T-helper 17 cell (primary cell): ENCODE data around the gene B2M. TPM values are rescaled to one million over a fixed set of nuclear protein-coding genes. Genes with fewer than 3 reads are reported as not detected.
A peak's percentile ranks its signal among the peaks of the same experiment; 100 is the strongest.
"Not testable (repeated sequence)": the region's sequence is repeated elsewhere in the genome, so short reads cannot be mapped to it uniquely, and the experiment has no call there.

ENCODE experiments used
- ATAC-seq: fragments of 150-1000 bp; cut with Tn5 transposase; 2 replicates; pipeline ENCODE4 v1.10.0; 2021; ENCODE audit warnings: mild to moderate bottlenecking, moderate library complexity
- DNase-seq, 3 donors: peaks; one replicate each; pipeline versions ENCODE4 v3.0.0 to v3.0.0-alpha.2; 2020 to 2021
- H3K9me3 ChIP-seq: one replicate; pipeline ENCODE4 v1.7.0; 2013; ENCODE audit warnings: low read length, mild to moderate bottlenecking; ENCODE audit not compliant: control insufficient read depth, poor library complexity, severe bottlenecking
- H3K27ac Mint-ChIP-seq: one replicate; pipeline ENCODE4 v1.8.0; 2022; ENCODE audit warnings: mild to moderate bottlenecking, moderate library complexity, mixed read lengths
- H3K27me3 Mint-ChIP-seq: one replicate; pipeline ENCODE4 v1.8.0; 2022; ENCODE audit warnings: mixed read lengths
- H3K36me3 Mint-ChIP-seq: one replicate; pipeline ENCODE4 v1.8.0; 2022; ENCODE audit warnings: low read depth, mixed read lengths
- H3K4me1 Mint-ChIP-seq: one replicate; pipeline ENCODE4 v1.8.0; 2022; ENCODE audit warnings: mild to moderate bottlenecking, mixed read lengths
- H3K4me3 Mint-ChIP-seq: one replicate; pipeline ENCODE4 v1.8.0; 2022; ENCODE audit warnings: mild to moderate bottlenecking, moderate library complexity, mixed read lengths
- total RNA-seq, 4 donors: library from RNA in 2 of 4; stranded (reverse) in 2 of 4; gene quantifications; one replicate each; pipeline ENCODE4 v1.2.3 and lab custom pipeline; 2022 to 2026

Gene B2M
- total RNA-seq, 2 donors from 2014 or later: 6,241 to 6,591 TPM

GRCh38 chr15:44710236-44711095 is 851 bp upstream of the B2M start:
- Mint-ChIP-seq H3K27ac (peak overlapping the region; percentile 100), H3K36me3 (peaks cover 29% of the 10 kb centered on the region), H3K4me3 (peak overlapping the region; percentile 98), H3K4me1 (peaks cover 42% of the 10 kb centered on the region), H3K27me3 (no peaks in the 10 kb centered on the region)
- H3K9me3 ChIP-seq: no peaks in the 10 kb centered on the region
- DNase-seq (no peak), ATAC-seq (peak; percentile 35)

GRCh38 chr15:44711743-44712345 is 527 bp downstream of the B2M start:
- peak overlapping the region; percentile 100 for H3K27ac Mint-ChIP-seq
- H3K9me3 ChIP-seq: no peaks in the 10 kb centered on the region
- ATAC-seq (peak; percentile 13), DNase-seq (peak; percentile 43 to 53 (median 49))
- peak overlapping the region; percentile 98 for H3K4me3 Mint-ChIP-seq
- no peaks in the 10 kb centered on the region for H3K27me3 Mint-ChIP-seq
- peaks cover 32% of the 10 kb centered on the region for H3K36me3 Mint-ChIP-seq
- H3K4me1 Mint-ChIP-seq: peaks cover 56% of the 10 kb centered on the region

- no peaks in the 10 kb centered on the region for H3K27me3 Mint-ChIP-seq
- peak; percentile 22 to 40 (median 40) for DNase-seq
- H3K36me3 Mint-ChIP-seq: peaks cover 33% of the 10 kb centered on the region
- no peaks in the 10 kb centered on the region for H3K9me3 ChIP-seq
- peak; percentile 29 for ATAC-seq
- H3K4me3 Mint-ChIP-seq: peak overlapping the region; percentile 98
- peak overlapping the region; percentile 100 for H3K27ac Mint-ChIP-seq
- H3K4me1 Mint-ChIP-seq: peaks cover 61% of the 10 kb centered on the region
Observed at GRCh38 chr15:44712346-44713005, 1.2 kb downstream of the B2M start.

GRCh38 chr15:44713006-44713966 is 2.0 kb downstream of the B2M start:
- H3K4me1 Mint-ChIP-seq: peaks cover 65% of the 10 kb centered on the region
- no peaks in the 10 kb centered on the region for H3K27me3 Mint-ChIP-seq
- no peaks in the 10 kb centered on the region for H3K9me3 ChIP-seq
- ATAC-seq: no peak
- H3K4me3 Mint-ChIP-seq: peak overlapping the region; percentile 98
- peak overlapping the region; percentile 100 for H3K27ac Mint-ChIP-seq
- DNase-seq: no peak
- H3K36me3 Mint-ChIP-seq: peaks cover 35% of the 10 kb centered on the region

GRCh38 chr15:44715142-44715796 is 4.0 kb downstream of the B2M start:
- Mint-ChIP-seq H3K27ac (peak overlapping the region; percentile 100), H3K4me3 (peak overlapping the region; percentile 98), H3K4me1 (peaks cover 77% of the 10 kb centered on the region), H3K27me3 (no peaks in the 10 kb centered on the region), H3K36me3 (peaks cover 35% of the 10 kb centered on the region)
- H3K9me3 ChIP-seq: no peaks in the 10 kb centered on the region
- ATAC-seq: no peak
- DNase-seq: no peak

- peaks cover 75% of the 10 kb centered on the region for H3K4me1 Mint-ChIP-seq
- H3K36me3 Mint-ChIP-seq: peaks cover 35% of the 10 kb centered on the region
- DNase-seq: no peak
- no peaks in the 10 kb centered on the region for H3K27me3 Mint-ChIP-seq
- peak overlapping the region; percentile 98 for H3K4me3 Mint-ChIP-seq
- H3K27ac Mint-ChIP-seq: peak overlapping the region; percentile 100
- H3K9me3 ChIP-seq: no peaks in the 10 kb centered on the region
- no peak for ATAC-seq
Observed at GRCh38 chr15:44715797-44716334, 4.5 kb downstream of the B2M start.

GRCh38 chr15:44716983-44717602 is 5.8 kb downstream of the B2M start:
- DNase-seq (no peak), ATAC-seq (no peak)
- H3K9me3 ChIP-seq: no peaks in the 10 kb centered on the region
- Mint-ChIP-seq H3K4me3 (peak overlapping the region; percentile 98), H3K27ac (peak overlapping the region; percentile 100), H3K27me3 (no peaks in the 10 kb centered on the region), H3K4me1 (peaks cover 76% of the 10 kb centered on the region), H3K36me3 (peaks cover 29% of the 10 kb centered on the region)

GRCh38 chr15:44718180-44718926 is 7.0 kb downstream of the B2M start:
- Mint-ChIP-seq H3K4me3 (peak overlapping the region; percentile 98), H3K4me1 (peaks cover 67% of the 10 kb centered on the region), H3K27ac (peak overlapping the region; percentile 100), H3K27me3 (no peaks in the 10 kb centered on the region), H3K36me3 (peaks cover 20% of the 10 kb centered on the region)
- H3K9me3 ChIP-seq: no peaks in the 10 kb centered on the region
- no peak for DNase-seq
- ATAC-seq: no peak

- H3K4me3 Mint-ChIP-seq: peak overlapping the region; percentile 98
- no peaks in the 10 kb centered on the region for H3K9me3 ChIP-seq
- DNase-seq (no peak), ATAC-seq (no peak)
- peaks cover 17% of the 10 kb centered on the region for H3K36me3 Mint-ChIP-seq
- peaks cover 67% of the 10 kb centered on the region for H3K4me1 Mint-ChIP-seq
- peak overlapping the region; percentile 100 for H3K27ac Mint-ChIP-seq
- H3K27me3 Mint-ChIP-seq: no peaks in the 10 kb centered on the region
Observed at GRCh38 chr15:44718927-44719292, 7.6 kb downstream of the B2M start.

- H3K36me3 Mint-ChIP-seq: peaks cover 14% of the 10 kb centered on the region
- peaks cover 69% of the 10 kb centered on the region for H3K4me1 Mint-ChIP-seq
- H3K4me3 Mint-ChIP-seq: peak overlapping the region; percentile 98
- H3K27ac Mint-ChIP-seq: peak overlapping the region; percentile 100
- no peaks in the 10 kb centered on the region for H3K9me3 ChIP-seq
- H3K27me3 Mint-ChIP-seq: no peaks in the 10 kb centered on the region
- ATAC-seq (peak; percentile 71), DNase-seq (peak in 1 of 3 donors; percentile 43)
Observed at GRCh38 chr15:44719293-44719999, 8.1 kb downstream of the B2M start.

- H3K27ac Mint-ChIP-seq: peak overlapping the region; percentile 100
- peak overlapping the region; percentile 98 for H3K4me3 Mint-ChIP-seq
- DNase-seq, H3K27me3 Mint-ChIP-seq, H3K9me3 ChIP-seq, H3K36me3 Mint-ChIP-seq, ATAC-seq: not testable (repeated sequence)
- H3K4me1 Mint-ChIP-seq: peaks cover 70% of the 10 kb centered on the region
Observed at GRCh38 chr15:44720000-44720435, 8.7 kb downstream of the B2M start.
